WTC11 (cell line): ENCODE measurements around the gene USP21. TPM values are rescaled to one million over a fixed set of nuclear protein-coding genes. Genes with fewer than 3 reads are reported as not detected.

Experiments used
- ATAC-seq: fragments of 200-7000 bp; cut with Tn5 transposase; 2 replicates; pipeline ENCODE4 v1.10.0; 2021; ENCODE audit warnings: mild to moderate bottlenecking, moderate library complexity
- CTCF ChIA-PET: fragments of 300-600 bp; sonication (Branson Sonifier 250); formaldehyde crosslinking; loops from one replicate; lab custom pipeline; 2021; ENCODE audit warnings: antibody characterized with exemption; lab: Charles Lee
- POLR2A ChIA-PET: fragments of 350-600 bp; sonication (Branson Sonifier 250); formaldehyde crosslinking; loops from one replicate; lab custom pipeline; 2021; ENCODE audit warnings: antibody characterized with exemption; lab: Charles Lee
- DNase-seq: peaks from one replicate; pipeline ENCODE4 v3.0.0; 2021; ENCODE audit warnings: low spot score
- H3K27ac Mint-ChIP-seq: 2 replicates; pipeline ENCODE4 v1.8.0; 2021; ENCODE audit warnings: mixed read lengths
- H3K27me3 Mint-ChIP-seq: 2 replicates; pipeline ENCODE4 v1.8.0; 2021; ENCODE audit warnings: low read depth, mild to moderate bottlenecking, moderate library complexity, mixed read lengths
- H3K36me3 Mint-ChIP-seq: 2 replicates; pipeline ENCODE4 v1.8.0; 2021; ENCODE audit warnings: mixed read lengths
- H3K4me1 Mint-ChIP-seq: 2 replicates; pipeline ENCODE4 v1.8.0; 2022; ENCODE audit warnings: mixed read lengths
- H3K4me3 Mint-ChIP-seq: 2 replicates; pipeline ENCODE4 v1.8.0; 2021; ENCODE audit warnings: mild to moderate bottlenecking, moderate library complexity, mixed read lengths
- H3K9me3 Mint-ChIP-seq: 2 replicates; pipeline ENCODE4 v1.8.0; 2021; ENCODE audit warnings: mixed read lengths
- ATF1 ChIP-seq: sonication (generic); formaldehyde crosslinking; IDR thresholded peaks from 2 replicates; pipeline ENCODE4 v1.8.1; 2023; ENCODE audit warnings: mild to moderate bottlenecking, moderate library complexity, missing genetic modification reagents
- CBFB ChIP-seq: sonication (generic); formaldehyde crosslinking; IDR thresholded peaks from 2 replicates; pipeline ENCODE4 v1.8.1; 2022; ENCODE audit warnings: mild to moderate bottlenecking, low read depth, missing genetic modification reagents
- EMX1 ChIP-seq: fragments of 250-450 bp; sonication (Bioruptor Pico); IDR thresholded peaks from 2 replicates; pipeline ENCODE4 v1.8.0; 2021; ENCODE audit warnings: mild to moderate bottlenecking
- ESRRA ChIP-seq: sonication (generic); formaldehyde crosslinking; IDR thresholded peaks from 2 replicates; pipeline ENCODE4 v1.8.1; 2022; ENCODE audit warnings: mild to moderate bottlenecking, missing genetic modification reagents, borderline replicate concordance
- FOXJ3 ChIP-seq: sonication (generic); formaldehyde crosslinking; IDR thresholded peaks from 2 replicates; pipeline ENCODE4 v1.9.0; 2021; ENCODE audit warnings: missing genetic modification reagents, mild to moderate bottlenecking, borderline replicate concordance
- FOXP1 ChIP-seq: sonication (generic); formaldehyde crosslinking; IDR thresholded peaks from 2 replicates; pipeline ENCODE4 v1.8.0; 2022; ENCODE audit warnings: missing genetic modification reagents, mild to moderate bottlenecking, moderate library complexity, borderline replicate concordance
- KAT7 ChIP-seq: sonication (generic); formaldehyde crosslinking; IDR thresholded peaks from 2 replicates; pipeline ENCODE4 v1.8.1; 2023; ENCODE audit warnings: missing genetic modification reagents, mild to moderate bottlenecking, borderline replicate concordance
- PRRX2 ChIP-seq: fragments of 250-450 bp; sonication (Bioruptor Pico); IDR thresholded peaks from 2 replicates; pipeline ENCODE4 v1.8.0; 2021; ENCODE audit warnings: mild to moderate bottlenecking
- SOX15 ChIP-seq: fragments of 250-450 bp; sonication (Bioruptor Pico); IDR thresholded peaks from 2 replicates; pipeline ENCODE4 v1.9.0; 2021; ENCODE audit warnings: mild to moderate bottlenecking
- TCF7 ChIP-seq: sonication (generic); formaldehyde crosslinking; IDR thresholded peaks from 2 replicates; pipeline ENCODE4 v1.8.0; 2022; ENCODE audit warnings: mild to moderate bottlenecking, low read depth, missing genetic modification reagents, moderate library complexity
- TEAD1 ChIP-seq: sonication (generic); formaldehyde crosslinking; IDR thresholded peaks from 2 replicates; pipeline ENCODE4 v1.8.0; 2022; ENCODE audit warnings: mild to moderate bottlenecking, missing genetic modification reagents
- ZBTB21 ChIP-seq: sonication (generic); formaldehyde crosslinking; IDR thresholded peaks from 2 replicates; pipeline ENCODE4 v1.8.1; 2023; ENCODE audit warnings: mild to moderate bottlenecking, missing genetic modification reagents, borderline replicate concordance
- total RNA-seq: library from RNA; stranded (reverse); gene quantifications from 3 replicates; pipeline ENCODE4 v1.2.3, GENCODE V29; 2021
- TF ChIP-seq, protein P1 (sequence below): sonication (generic); formaldehyde crosslinking; IDR thresholded peaks from 2 replicates; pipeline ENCODE4 v1.8.1; 2022; ENCODE audit warnings: mild to moderate bottlenecking, moderate library complexity, missing genetic modification reagents
- TF ChIP-seq, protein P2 (sequence below): sonication (generic); formaldehyde crosslinking; conservative IDR thresholded peaks from 2 replicates; pipeline ENCODE4 v1.8.1; 2023; ENCODE audit warnings: mild to moderate bottlenecking, low read depth, missing genetic modification reagents, moderate library complexity
- TF ChIP-seq, protein P3 (sequence below): fragments of 250-450 bp; sonication (Bioruptor Pico); IDR thresholded peaks from 2 replicates; pipeline ENCODE4 v1.9.0; 2021; ENCODE audit warnings: mild to moderate bottlenecking, borderline replicate concordance
- TF ChIP-seq, protein P4 (sequence below): fragments of 250-450 bp; sonication (Bioruptor Pico); IDR thresholded peaks from 2 replicates; pipeline ENCODE4 v1.9.0; 2021; ENCODE audit warnings: moderate library complexity, mild to moderate bottlenecking, inconsistent platforms, borderline replicate concordance
- TF ChIP-seq, protein P5 (sequence below): fragments of 250-450 bp; sonication (Bioruptor Pico); conservative IDR thresholded peaks from 2 replicates; pipeline ENCODE4 v1.9.0; 2021; ENCODE audit warnings: mild to moderate bottlenecking
- TF ChIP-seq, protein P6 (sequence below): sonication (generic); formaldehyde crosslinking; IDR thresholded peaks from 2 replicates; pipeline ENCODE4 v1.8.1; 2022; ENCODE audit warnings: mild to moderate bottlenecking, missing genetic modification reagents, moderate library complexity, borderline replicate concordance
- TF ChIP-seq, protein P7 (sequence below): sonication (generic); formaldehyde crosslinking; IDR thresholded peaks from 2 replicates; pipeline ENCODE4 v1.8.1; 2022; ENCODE audit warnings: low read depth, mild to moderate bottlenecking, moderate library complexity, missing genetic modification reagents, borderline replicate concordance
- TF ChIP-seq, protein P8 (sequence below): sonication (generic); formaldehyde crosslinking; IDR thresholded peaks from 2 replicates; pipeline ENCODE4 v1.8.1; 2022; ENCODE audit warnings: low read depth, missing genetic modification reagents, borderline replicate concordance

The USP21 gene
- total RNA-seq, 1 experiment from 2014 or later: 30.8 TPM

DNA sequence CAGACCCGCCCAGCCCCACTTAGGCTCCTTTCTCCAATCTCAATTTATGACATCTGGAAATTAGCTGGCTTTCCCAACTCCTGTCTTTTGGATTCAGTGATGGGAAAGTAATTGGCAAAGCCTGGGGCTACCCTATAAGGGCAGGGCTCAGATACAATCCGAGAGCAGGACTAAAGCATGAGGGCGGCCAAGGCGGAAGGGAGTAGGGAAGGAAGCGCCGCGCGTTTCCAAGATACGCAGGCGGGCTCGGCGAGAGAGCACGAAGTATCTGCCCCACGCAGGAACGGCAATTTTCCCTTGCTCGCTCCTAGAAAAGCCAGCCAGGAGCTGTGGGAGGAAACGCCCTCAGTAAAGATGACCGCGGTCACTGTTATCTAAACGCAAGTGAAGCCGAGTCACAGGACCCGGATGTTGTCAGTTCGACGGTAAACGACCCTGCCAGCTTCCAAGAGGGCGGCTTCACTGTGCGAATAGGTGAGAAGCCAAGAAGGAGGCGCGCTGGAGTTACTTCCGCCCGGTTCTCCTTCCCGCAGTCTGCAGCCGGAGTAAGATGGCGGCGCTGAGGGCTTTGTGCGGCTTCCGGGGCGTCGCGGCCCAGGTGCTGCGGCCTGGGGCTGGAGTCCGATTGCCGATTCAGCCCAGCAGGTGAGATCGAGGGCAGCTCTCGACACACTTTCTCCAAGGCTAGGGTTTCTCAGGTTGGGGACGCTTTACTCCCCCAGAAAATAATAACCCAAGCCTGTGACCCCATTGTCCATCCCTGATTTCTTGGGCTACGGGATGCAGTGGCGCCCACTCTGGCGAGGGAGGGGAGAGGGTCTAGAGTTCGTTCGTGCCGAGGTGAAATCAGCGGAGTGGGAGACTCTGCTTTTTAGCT, 42.8 kb downstream of the USP21 start, which contains the start of gene NDUFS2:
NDUFS2 (plus strand) TSS at position 532 of the 877 bp plus-strand sequence; CDS start at position 551, 19 bp downstream.
- H3K9me3 Mint-ChIP-seq: no peaks in the 10 kb centered on the region
- H3K27me3 Mint-ChIP-seq: no peaks in the 10 kb centered on the region
- ATAC-seq (peak; percentile 80), DNase-seq (peak; percentile 97)
- peaks cover 59% of the 10 kb centered on the region for H3K4me1 Mint-ChIP-seq
- peaks cover 30% of the 10 kb centered on the region for H3K36me3 Mint-ChIP-seq
- ChIA-PET CTCF (interaction anchor here (0.6 to 3.4 kb wide), 13 partner anchors 8 to 238 kb away, joined by 3 to 40 read pairs (median 6); partner anchors contain the start of genes APOA2, B4GALT3, PPOX and TOMM40L), POLR2A (interaction anchor here (0.6 to 2.2 kb wide), 8 partner anchors 8 to 188 kb away, joined by 3 to 8 read pairs (median 4); partner anchors contain the start of genes DEDD, F11R and TOMM40L)
- peak within 1 kb of the TSS; percentile 96 for H3K27ac Mint-ChIP-seq
- peak within 1 kb of the TSS; percentile 91 for H3K4me3 Mint-ChIP-seq
- TF ChIP-seq, protein P1, sequence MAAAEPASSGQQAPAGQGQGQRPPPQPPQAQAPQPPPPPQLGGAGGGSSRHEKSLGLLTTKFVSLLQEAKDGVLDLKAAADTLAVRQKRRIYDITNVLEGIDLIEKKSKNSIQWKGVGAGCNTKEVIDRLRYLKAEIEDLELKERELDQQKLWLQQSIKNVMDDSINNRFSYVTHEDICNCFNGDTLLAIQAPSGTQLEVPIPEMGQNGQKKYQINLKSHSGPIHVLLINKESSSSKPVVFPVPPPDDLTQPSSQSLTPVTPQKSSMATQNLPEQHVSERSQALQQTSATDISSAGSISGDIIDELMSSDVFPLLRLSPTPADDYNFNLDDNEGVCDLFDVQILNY: peak; percentile 66; the same call in 1 of the 2 replicates
- TF ChIP-seq, protein P2, sequence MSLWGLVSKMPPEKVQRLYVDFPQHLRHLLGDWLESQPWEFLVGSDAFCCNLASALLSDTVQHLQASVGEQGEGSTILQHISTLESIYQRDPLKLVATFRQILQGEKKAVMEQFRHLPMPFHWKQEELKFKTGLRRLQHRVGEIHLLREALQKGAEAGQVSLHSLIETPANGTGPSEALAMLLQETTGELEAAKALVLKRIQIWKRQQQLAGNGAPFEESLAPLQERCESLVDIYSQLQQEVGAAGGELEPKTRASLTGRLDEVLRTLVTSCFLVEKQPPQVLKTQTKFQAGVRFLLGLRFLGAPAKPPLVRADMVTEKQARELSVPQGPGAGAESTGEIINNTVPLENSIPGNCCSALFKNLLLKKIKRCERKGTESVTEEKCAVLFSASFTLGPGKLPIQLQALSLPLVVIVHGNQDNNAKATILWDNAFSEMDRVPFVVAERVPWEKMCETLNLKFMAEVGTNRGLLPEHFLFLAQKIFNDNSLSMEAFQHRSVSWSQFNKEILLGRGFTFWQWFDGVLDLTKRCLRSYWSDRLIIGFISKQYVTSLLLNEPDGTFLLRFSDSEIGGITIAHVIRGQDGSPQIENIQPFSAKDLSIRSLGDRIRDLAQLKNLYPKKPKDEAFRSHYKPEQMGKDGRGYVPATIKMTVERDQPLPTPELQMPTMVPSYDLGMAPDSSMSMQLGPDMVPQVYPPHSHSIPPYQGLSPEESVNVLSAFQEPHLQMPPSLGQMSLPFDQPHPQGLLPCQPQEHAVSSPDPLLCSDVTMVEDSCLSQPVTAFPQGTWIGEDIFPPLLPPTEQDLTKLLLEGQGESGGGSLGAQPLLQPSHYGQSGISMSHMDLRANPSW (CRISPR knock-in tag): no peak
- no peak for TF ChIP-seq ZBTB21 (CRISPR knock-in tag)
- peak; percentile 77; the same call in 1 of the 2 replicates for TF ChIP-seq ESRRA (CRISPR knock-in tag)
- TF ChIP-seq KAT7 (CRISPR knock-in tag): no peak
- TF ChIP-seq TEAD1 (CRISPR knock-in tag): peak; percentile 82
- TF ChIP-seq FOXJ3 (CRISPR knock-in tag): no peak
- TF ChIP-seq, protein P3, sequence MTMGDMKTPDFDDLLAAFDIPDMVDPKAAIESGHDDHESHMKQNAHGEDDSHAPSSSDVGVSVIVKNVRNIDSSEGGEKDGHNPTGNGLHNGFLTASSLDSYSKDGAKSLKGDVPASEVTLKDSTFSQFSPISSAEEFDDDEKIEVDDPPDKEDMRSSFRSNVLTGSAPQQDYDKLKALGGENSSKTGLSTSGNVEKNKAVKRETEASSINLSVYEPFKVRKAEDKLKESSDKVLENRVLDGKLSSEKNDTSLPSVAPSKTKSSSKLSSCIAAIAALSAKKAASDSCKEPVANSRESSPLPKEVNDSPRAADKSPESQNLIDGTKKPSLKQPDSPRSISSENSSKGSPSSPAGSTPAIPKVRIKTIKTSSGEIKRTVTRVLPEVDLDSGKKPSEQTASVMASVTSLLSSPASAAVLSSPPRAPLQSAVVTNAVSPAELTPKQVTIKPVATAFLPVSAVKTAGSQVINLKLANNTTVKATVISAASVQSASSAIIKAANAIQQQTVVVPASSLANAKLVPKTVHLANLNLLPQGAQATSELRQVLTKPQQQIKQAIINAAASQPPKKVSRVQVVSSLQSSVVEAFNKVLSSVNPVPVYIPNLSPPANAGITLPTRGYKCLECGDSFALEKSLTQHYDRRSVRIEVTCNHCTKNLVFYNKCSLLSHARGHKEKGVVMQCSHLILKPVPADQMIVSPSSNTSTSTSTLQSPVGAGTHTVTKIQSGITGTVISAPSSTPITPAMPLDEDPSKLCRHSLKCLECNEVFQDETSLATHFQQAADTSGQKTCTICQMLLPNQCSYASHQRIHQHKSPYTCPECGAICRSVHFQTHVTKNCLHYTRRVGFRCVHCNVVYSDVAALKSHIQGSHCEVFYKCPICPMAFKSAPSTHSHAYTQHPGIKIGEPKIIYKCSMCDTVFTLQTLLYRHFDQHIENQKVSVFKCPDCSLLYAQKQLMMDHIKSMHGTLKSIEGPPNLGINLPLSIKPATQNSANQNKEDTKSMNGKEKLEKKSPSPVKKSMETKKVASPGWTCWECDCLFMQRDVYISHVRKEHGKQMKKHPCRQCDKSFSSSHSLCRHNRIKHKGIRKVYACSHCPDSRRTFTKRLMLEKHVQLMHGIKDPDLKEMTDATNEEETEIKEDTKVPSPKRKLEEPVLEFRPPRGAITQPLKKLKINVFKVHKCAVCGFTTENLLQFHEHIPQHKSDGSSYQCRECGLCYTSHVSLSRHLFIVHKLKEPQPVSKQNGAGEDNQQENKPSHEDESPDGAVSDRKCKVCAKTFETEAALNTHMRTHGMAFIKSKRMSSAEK (CRISPR knock-in tag): no peak
- TF ChIP-seq, protein P4, sequence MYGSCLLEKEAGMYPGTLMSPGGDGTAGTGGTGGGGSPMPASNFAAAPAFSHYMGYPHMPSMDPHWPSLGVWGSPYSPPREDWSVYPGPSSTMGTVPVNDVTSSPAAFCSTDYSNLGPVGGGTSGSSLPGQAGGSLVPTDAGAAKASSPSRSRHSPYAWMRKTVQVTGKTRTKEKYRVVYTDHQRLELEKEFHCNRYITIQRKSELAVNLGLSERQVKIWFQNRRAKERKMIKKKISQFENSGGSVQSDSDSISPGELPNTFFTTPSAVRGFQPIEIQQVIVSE: no peak
- TF ChIP-seq FOXP1 (CRISPR knock-in tag): peak; percentile 65; the same call in 1 of the 2 replicates
- no peak for TF ChIP-seq EMX1 (CRISPR knock-in tag)
- no peak for TF ChIP-seq PRRX2 (CRISPR knock-in tag)
- no peak for TF ChIP-seq CBFB
- TF ChIP-seq, protein P5, sequence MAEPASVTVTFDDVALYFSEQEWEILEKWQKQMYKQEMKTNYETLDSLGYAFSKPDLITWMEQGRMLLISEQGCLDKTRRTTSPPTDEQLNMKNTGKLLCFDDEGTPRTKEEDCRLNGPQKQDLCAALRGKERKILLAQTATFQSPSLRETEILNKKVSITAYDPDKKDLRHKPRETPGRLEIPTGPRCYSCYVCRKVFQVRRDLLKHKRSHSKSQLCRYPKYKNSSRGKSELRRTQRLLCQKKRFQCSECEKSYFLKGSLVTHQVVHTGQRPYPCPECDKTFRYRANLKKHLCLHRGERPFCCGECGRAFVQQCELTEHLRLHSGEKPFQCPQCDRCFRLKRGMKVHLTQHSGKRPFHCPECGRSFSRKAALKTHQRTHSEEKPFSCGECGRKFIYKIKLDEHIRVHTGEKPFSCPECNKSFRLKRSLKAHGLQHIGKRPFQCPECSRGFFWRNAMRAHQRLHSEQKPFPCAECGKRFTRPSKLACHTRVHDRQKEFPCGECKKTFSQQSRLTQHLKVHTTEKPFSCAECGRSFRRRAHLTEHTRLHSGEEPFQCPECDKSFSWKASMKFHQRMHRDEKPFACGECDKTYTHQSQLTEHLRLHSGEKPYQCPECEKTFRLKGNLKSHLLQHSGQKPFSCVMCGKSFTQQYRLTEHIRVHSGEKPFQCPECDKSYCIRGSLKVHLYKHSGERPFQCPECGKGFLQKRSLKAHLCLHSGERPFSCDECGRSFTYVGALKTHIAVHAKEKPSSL: no peak
- TF ChIP-seq, protein P6, sequence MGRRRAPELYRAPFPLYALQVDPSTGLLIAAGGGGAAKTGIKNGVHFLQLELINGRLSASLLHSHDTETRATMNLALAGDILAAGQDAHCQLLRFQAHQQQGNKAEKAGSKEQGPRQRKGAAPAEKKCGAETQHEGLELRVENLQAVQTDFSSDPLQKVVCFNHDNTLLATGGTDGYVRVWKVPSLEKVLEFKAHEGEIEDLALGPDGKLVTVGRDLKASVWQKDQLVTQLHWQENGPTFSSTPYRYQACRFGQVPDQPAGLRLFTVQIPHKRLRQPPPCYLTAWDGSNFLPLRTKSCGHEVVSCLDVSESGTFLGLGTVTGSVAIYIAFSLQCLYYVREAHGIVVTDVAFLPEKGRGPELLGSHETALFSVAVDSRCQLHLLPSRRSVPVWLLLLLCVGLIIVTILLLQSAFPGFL: no peak
- no peak for TF ChIP-seq SOX15 (CRISPR knock-in tag)
- no peak for TF ChIP-seq ATF1 (CRISPR knock-in tag)
- TF ChIP-seq, protein P7, sequence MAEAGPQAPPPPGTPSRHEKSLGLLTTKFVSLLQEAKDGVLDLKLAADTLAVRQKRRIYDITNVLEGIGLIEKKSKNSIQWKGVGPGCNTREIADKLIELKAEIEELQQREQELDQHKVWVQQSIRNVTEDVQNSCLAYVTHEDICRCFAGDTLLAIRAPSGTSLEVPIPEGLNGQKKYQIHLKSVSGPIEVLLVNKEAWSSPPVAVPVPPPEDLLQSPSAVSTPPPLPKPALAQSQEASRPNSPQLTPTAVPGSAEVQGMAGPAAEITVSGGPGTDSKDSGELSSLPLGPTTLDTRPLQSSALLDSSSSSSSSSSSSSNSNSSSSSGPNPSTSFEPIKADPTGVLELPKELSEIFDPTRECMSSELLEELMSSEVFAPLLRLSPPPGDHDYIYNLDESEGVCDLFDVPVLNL (CRISPR knock-in tag): no peak
- TF ChIP-seq TCF7 (CRISPR knock-in tag): no peak
- TF ChIP-seq, protein P8, sequence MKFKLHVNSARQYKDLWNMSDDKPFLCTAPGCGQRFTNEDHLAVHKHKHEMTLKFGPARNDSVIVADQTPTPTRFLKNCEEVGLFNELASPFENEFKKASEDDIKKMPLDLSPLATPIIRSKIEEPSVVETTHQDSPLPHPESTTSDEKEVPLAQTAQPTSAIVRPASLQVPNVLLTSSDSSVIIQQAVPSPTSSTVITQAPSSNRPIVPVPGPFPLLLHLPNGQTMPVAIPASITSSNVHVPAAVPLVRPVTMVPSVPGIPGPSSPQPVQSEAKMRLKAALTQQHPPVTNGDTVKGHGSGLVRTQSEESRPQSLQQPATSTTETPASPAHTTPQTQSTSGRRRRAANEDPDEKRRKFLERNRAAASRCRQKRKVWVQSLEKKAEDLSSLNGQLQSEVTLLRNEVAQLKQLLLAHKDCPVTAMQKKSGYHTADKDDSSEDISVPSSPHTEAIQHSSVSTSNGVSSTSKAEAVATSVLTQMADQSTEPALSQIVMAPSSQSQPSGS (CRISPR knock-in tag): no peak
